GM21390 (cell line): Measurements from ENCODE around the gene TMSB4X.
"Not testable (repeated sequence)": the region's sequence is repeated elsewhere in the genome, so short reads cannot be mapped to it uniquely, and the experiment has no call there.

Source experiments
- ATAC-seq: cut with Tn5 transposase; IDR thresholded peaks from one replicate; pipeline ENCODE4 v1.9.1; 2021; ENCODE audit not compliant: unreplicated experiment

TMSB4X gene

DNA sequence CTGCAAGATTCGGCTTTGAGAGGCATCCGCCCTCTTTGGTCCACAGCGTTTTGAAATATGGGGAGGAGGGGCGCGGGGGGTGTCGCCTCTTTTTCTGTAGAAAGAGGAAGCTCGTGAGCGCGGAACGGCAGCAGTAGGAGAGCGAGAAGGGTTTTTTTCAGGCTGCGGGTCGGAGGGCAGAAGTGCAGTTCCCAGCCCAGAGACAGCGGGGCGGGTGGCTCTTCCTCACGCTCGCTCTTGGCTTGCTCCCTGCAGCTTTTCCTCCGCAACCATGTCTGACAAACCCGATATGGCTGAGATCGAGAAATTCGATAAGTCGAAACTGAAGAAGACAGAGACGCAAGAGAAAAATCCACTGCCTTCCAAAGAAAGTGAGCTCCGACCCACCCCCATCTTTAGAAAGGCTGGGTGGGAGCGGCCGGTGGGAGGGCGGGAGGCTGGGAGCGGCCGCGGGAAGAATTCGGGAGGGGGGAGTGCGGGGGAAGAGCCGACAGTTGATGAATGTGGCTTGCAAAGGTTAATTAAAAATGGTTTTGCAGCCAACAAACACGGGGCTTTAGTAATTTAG lies 1.2 kb downstream of the TMSB4X start:
- ATAC-seq, result no peak

GRCh38 chrX:12976819-12977732 lies 2.2 kb downstream of the TMSB4X start:
- not testable (repeated sequence) for ATAC-seq

DNA sequence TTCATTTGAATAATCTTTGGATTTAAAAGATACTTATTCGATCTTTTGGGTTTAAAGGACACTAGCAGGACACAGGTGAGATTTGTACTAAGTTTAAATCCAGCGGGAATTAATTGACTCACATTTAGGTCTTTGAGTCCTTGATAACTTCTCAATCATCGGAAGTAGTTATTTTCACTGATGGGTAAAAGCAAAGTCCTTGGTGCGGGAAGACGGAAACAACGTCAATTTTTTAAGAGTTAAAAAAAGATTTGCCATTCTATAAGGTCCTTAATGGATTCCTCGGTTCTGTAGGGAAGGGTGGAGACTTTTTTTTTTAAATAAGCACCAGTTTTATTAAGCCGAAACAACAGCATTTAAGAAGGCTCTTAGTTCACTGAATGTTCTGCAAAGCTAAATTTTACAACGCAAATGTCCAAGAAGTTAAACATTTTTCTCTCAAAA lies 2.9 kb downstream of the TMSB4X start:
- ATAC-seq, result peak; percentile 1

DNA sequence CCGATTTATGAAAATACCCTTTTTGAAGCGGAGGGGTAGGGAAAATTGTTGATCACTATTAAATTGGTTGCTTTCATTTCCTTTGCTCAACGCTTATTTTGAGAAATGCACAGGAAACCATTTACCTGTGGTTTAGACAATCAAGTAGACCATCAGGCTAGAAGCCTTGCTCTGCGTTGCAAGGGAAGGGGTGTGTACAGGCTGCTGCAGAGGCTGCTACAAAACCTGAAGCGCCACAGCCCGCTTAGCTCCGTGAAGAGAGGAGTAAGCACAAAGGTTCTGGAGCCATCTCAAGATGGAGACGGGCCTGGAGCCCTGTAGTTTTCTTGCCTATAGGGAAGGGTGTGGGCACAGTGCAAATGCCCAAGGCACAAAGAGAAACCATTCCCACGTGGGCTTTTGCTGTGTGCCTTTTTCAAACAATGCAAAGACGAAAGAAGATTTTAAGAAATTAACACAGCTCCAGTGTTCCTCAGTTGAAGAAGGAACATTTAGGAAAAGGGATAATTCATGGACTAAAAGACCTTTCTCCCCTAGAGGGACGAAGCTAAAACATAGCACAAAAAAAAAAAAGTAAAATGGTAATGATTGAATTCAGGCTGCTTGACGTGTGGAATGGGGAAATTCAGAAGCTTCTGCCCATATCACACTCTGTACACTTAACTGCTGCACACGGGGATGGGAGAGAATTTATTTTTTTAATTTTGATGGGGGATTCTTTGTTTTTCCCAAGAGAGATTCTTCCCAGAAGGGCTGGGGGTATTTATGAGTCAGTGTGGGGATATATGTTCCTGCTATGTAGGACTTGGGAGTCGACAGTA lies 3.5 kb downstream of the TMSB4X start:
- peak; percentile 48 for ATAC-seq

DNA sequence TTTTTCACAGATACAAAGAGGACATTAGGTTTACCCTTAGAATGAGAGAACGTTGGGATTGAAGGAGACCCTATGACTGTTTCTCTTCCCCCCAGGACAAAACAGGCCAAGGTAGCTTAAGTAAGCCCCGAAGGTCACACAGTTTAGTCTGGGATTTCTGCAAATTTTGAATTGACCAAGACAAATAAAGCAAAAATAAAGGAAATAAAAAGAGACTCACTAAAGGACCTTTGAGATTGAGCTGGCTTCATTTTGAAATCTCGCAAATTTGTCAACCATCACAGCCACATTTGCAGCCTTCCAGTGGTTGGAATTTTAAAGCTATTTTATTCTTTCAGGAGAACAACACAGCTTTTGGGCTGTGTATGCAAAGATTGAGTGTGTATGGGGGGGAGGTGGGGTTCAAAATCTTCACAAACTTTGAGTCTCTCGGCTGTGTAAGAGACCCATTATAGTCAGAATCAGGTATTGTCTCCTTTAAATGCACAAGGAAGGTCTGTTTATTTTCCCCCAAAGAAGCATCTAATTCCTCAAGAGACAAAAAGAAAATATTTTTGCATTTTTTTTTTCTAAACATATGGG lies 4.2 kb downstream of the TMSB4X start:
- no peak for ATAC-seq

DNA sequence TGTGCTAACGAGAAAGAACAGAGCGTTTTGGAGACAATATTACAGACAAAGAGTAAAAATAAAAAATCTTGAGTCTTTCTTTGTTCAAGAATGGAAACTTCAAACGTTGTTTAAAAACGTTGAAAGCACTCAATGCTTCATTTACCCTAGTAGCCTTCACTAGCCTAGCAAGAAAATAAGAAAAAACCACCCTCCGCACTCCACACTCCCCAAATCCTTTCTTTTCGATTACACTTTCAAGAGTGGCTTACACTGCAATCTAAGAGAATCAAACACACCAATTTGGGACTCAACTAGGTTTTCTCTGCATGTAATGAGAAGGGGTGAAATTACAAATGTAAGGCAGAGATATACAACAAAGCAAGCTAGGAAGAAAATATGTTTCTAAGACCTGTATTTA lies 4.7 kb downstream of the TMSB4X start:
- ATAC-seq, result no peak

GRCh38 chrX:12980039-12980438 lies 5.1 kb downstream of the TMSB4X start:
- ATAC-seq, result not testable (repeated sequence)

- ATAC-seq, result no peak
Measured at GRCh38 chrX:12981880-12982279, 7.0 kb downstream of the TMSB4X start.

GRCh38 chrX:12984603-12985319 lies 9.9 kb downstream of the TMSB4X start:
- peak; percentile 64 for ATAC-seq

DNA sequence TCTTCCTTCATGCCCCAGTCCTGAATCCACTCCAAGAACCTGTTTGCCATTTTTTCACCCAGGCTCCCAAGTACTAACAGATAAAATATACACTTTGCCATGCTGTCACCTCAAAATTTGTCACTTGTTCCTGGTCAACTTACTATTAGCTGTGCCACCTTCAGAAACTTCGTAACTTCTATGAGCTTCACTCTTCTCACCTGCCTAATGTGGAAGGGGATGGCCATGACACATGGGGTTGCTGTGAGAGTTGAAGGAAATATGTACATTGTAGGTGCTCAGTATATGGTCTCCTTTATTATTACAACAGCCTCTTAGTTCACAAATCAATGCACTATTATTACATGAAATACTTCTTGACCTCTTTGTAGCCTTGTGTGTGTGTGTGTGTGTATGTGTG lies 10.4 kb downstream of the TMSB4X start:
- ATAC-seq, result no peak

DNA sequence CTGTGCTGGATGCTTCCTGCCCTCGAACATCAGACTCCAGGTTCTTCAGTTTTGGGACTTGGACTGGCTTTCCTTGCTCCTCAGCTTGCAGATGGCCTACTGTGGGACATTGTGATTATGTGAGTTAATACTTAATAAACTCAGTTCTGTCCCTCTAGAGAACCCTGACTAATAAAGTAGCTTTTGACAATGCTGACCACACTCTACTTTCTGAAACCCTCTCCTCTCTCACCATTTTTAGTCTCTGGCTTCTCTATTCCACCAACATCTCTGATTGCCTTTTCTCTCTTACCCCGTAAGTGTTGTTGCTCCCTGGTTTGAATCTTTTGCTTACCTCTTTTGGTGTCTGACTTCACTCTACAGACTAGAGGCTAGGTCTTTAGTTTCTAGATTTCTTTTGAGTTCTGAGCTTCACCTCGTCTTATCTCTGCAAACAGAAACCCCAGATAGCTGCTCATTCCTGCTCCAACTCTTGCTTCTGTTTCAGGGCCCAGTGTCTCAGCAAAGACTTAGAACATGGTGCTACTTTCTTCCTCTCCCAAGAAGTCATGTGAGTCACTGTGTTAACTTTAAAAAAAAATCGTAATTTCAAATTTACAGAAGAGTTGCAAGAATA lies 11.4 kb downstream of the TMSB4X start:
- ATAC-seq, result no peak

- ATAC-seq, result no peak
Measured at GRCh38 chrX:12986886-12987285, 12.0 kb downstream of the TMSB4X start.

GRCh38 chrX:12987340-12987739 lies 12.4 kb downstream of the TMSB4X start:
- ATAC-seq, result no peak

- no peak for ATAC-seq
Measured at GRCh38 chrX:12987900-12988594, 13.1 kb downstream of the TMSB4X start.

DNA sequence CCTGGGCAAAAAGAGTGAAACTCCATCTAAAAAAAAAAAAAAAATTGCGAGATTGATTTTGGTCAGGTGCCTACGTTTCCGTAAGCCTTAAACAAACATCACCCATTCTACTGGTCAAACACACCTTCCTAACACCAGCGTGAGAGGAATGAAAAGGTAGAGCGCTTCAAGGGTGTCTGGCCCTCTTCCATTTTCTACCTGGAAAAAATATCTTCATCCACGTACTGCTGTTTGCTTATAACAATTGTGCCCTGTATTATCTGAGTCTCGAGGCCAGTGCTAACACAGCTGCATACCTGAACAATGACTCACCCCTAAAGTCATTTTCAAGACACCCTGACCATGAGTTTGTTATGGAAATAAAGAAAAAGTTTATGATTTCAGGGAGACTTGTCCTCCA lies 13.9 kb downstream of the TMSB4X start:
- no peak for ATAC-seq

DNA sequence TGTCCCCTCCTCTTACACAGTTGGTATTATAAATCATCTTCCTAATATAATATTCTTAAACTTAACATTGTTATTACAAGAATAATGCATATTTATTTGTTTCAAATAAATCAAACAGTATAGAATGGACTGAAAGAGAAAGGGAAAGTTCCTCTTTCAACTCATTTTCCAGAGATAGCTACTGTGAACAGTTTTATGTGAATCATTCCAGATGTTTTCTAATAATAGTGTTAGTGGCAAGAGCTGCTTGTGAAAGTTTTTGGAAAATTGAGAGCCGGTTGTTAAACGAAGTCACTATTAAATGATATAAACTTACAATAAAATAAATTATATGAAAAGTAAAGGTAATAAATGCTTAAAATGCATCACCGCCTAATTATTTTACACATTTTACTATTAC lies 14.6 kb downstream of the TMSB4X start:
- no peak for ATAC-seq

DNA sequence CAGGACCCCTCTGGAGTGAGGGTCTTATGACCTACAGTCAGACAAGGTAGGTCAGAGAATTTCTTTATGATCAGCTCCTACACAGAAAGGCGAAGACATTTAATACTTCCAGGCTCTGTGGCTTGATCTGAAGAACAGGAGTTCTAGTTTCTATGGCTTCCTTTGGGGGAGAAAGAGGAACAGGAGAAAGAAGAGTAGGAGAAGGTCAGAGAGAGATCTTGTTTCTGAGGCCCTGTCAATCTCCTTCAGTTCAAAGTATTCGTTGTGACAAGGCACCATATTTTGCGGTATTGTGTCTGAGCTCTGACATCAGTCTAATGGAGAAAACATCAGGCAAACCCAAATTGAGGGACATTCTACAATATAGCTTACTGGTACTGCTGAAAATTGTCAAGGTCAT lies 16.7 kb downstream of the TMSB4X start:
- ATAC-seq, result no peak

- ATAC-seq, result no peak
Measured at GRCh38 chrX:12992544-12993118, 17.7 kb downstream of the TMSB4X start.

DNA sequence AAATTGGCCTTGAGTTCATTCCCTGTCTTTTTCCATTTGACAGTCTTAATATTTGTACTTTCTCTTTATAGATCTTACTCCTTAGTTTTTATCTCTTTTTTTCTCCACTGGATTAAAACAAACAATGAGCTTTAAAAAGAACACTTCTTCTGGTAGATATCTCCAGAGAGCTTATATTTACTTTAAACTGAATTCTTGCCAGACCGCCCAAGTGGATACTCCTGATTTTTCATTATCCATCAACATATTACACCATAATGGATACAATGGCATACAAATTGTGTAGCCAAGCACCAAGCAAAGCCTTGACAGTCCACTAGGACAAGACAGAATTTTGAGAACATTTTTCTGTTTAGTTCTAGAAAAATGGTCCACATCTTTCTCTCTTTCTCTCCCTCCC lies 18.9 kb downstream of the TMSB4X start:
- no peak for ATAC-seq
